GM12878 (cell line): ENCODE measurements around the gene C1orf50. TPM values are rescaled to one million over a fixed set of nuclear protein-coding genes. Genes with fewer than 3 reads are reported as not detected.

Source experiments
- ATAC-seq: fragments of 200-7000 bp; cut with Tn5 transposase; 3 replicates; pipeline ENCODE4 v1.9.1; 2020; ENCODE audit warnings: mild to moderate bottlenecking, moderate library complexity
- BruUV-seq: library from RNA; stranded (reverse); fragments of 400-500 nt; replicated peaks from 2 replicates; lab custom pipeline; 2021; lab: Mats Ljungman, UMichigan
- CTCF ChIA-PET: fragments of 300-600 bp; sonication (Branson Sonifier 250); formaldehyde crosslinking; extraction: SDS; loops from one replicate; lab custom pipeline; 2021; ENCODE audit warnings: inconsistent platforms; lab: Yijun Ruan, JAX
- POLR2A ChIA-PET: fragments of 350-600 bp; formaldehyde crosslinking; extraction: SDS; loops from one replicate; lab custom pipeline; 2021; ENCODE audit warnings: inconsistent platforms; lab: Charles Lee
- RAD21 ChIA-PET: fragments of 300-600 bp; sonication (Branson Sonifier 250); formaldehyde crosslinking; loops from one replicate; lab custom pipeline; 2023; ENCODE audit warnings: antibody characterized with exemption; ENCODE audit not compliant: unreplicated experiment; lab: Charles Lee
- SMC1A ChIA-PET: fragments of 300-600 bp; sonication (Branson Sonifier 250); formaldehyde crosslinking; loops from one replicate; lab custom pipeline; 2023; ENCODE audit not compliant: unreplicated experiment, uncharacterized antibody; lab: Charles Lee
- DNase-seq: peaks from one replicate; pipeline ENCODE4 v3.0.0-alpha.2; 2011; ENCODE audit warnings: low read depth, low spot score
- FAIRE-seq: peaks from 3 replicates; lab custom pipeline; 2011; peaks lifted over from hg19 to GRCh38; lab: Jason Lieb, UNC
- H2AFZ ChIP-seq: 2 replicates; pipeline ENCODE4 v1.6.0; 2011; ENCODE audit warnings: low read depth, low read length, control low read depth; ENCODE audit not compliant: control insufficient read depth
- H3K27ac ChIP-seq: 2 replicates; pipeline ENCODE4 v1.5.1; 2011; ENCODE audit warnings: control low read depth; ENCODE audit not compliant: control insufficient read depth, insufficient read depth
- H3K27me3 ChIP-seq, 2 experiments: replicated peaks in 1 of 2; 2 replicates each; pipeline versions ENCODE4 v1.6.0 to v1.6.1; 2011; ENCODE audit warnings: low read length in 1 of 2; ENCODE audit not compliant: control insufficient read depth in 2 of 2, insufficient read depth in 2 of 2
- H3K36me3 ChIP-seq, 2 experiments: 2 replicates each; pipeline ENCODE4 v1.5.1; 2011; ENCODE audit warnings: low read length in 1 of 2; ENCODE audit not compliant: control insufficient read depth in 2 of 2, insufficient read depth in 2 of 2
- H3K4me1 ChIP-seq: 2 replicates; pipeline ENCODE4 v1.6.1; 2011; ENCODE audit warnings: mild to moderate bottlenecking, low read length, moderate library complexity, mixed read lengths; ENCODE audit not compliant: control insufficient read depth, insufficient read depth
- H3K4me2 ChIP-seq: 2 replicates; pipeline ENCODE4 v1.6.0; 2011; ENCODE audit warnings: control low read depth; ENCODE audit not compliant: control insufficient read depth, insufficient read depth
- H3K4me3 ChIP-seq: fragments of 200-600 bp; sonication (generic); 2 replicates; pipeline ENCODE4 v1.5.1; 2016
- H3K79me2 ChIP-seq: 2 replicates; pipeline ENCODE4 v1.6.0; 2011; ENCODE audit warnings: low read length; ENCODE audit not compliant: control insufficient read depth, insufficient read depth
- H3K9ac ChIP-seq: 2 replicates; pipeline ENCODE4 v1.8.0; 2011; ENCODE audit warnings: low read length, control low read depth, mixed read lengths; ENCODE audit not compliant: control insufficient read depth, insufficient read depth
- H3K9me3 ChIP-seq: replicated peaks from 3 replicates; pipeline ENCODE4 v1.5.1; 2011; ENCODE audit warnings: mild to moderate bottlenecking, low read length; ENCODE audit not compliant: control insufficient read depth, insufficient read depth
- H4K20me1 ChIP-seq: 2 replicates; pipeline ENCODE4 v1.6.0; 2011; ENCODE audit not compliant: control insufficient read depth, insufficient read depth
- CBX5 ChIP-seq: sonication (generic); IDR thresholded peaks from 2 replicates; pipeline ENCODE4 v1.6.1; 2016; ENCODE audit warnings: low read depth, moderate library complexity, mild to moderate bottlenecking, inconsistent platforms
- FOS ChIP-seq: IDR thresholded peaks from 3 replicates; pipeline ENCODE4 v1.6.1; 2011; ENCODE audit warnings: borderline replicate concordance; ENCODE audit not compliant: insufficient read length; ENCODE audit errors: extremely low read depth
- PAX5 ChIP-seq: IDR thresholded peaks from 2 replicates; pipeline ENCODE4 v1.6.1; 2011; ENCODE audit warnings: low read depth, low read length, borderline replicate concordance
- RAD51 ChIP-seq: fragments of 450-650 bp; IDR thresholded peaks from 2 replicates; pipeline ENCODE4 v1.6.1; 2016; ENCODE audit warnings: moderate library complexity, mild to moderate bottlenecking, inconsistent platforms
- SREBF2 ChIP-seq: IDR thresholded peaks from 2 replicates; pipeline ENCODE4 v1.6.1; 2012; ENCODE audit warnings: mild to moderate bottlenecking, low read length
- ZNF274 ChIP-seq: IDR thresholded peaks from one replicate; pipeline ENCODE4 v1.8.0; 2011; ENCODE audit not compliant: insufficient read length, insufficient read depth
- WGBS: methylation state at CpG from one replicate; pipeline ENCODE4 v1.1.6; 2016; ENCODE audit warnings: low lambda C conversion rate; ENCODE audit not compliant: insufficient replicate concordance, insufficient coverage; ENCODE audit errors: missing lambda C conversion rate; 5-methylcytosine and 5-hydroxymethylcytosine counted together
- in situ Hi-C: fragments of 300-500 bp; cut with MboI; formaldehyde crosslinking; loops from 9 replicates; pipeline ENCODE4 v1.14.3; 2018; ENCODE audit warnings: mixed read lengths
- intact Hi-C: fragments of 100-400 bp; cut with micrococcal nuclease; formaldehyde crosslinking; loops from one replicate; pipeline ENCODE4 v1.14.2; 2022; ENCODE audit not compliant: unreplicated experiment
- polyA plus RNA-seq, 11 experiments: library from polyadenylated mRNA; depleted of rRNA in 4 of 11; unstranded in 6 of 11; stranded (reverse) in 5 of 11; fragments of >200 nt; fragmentation: Nextera tagmentation in 4 of 11; fragmentation: Illumina TruSeq in 1 of 11; extraction: Ambion mirVana in 4 of 11; extraction: Trizol in 1 of 11; gene quantifications; 1 replicate in 1 of 11; 2 replicates in 10 of 11; pipeline versions ENCODE4 v1.2.1 to v1.2.3, GENCODE V29; 2011 to 2016; ENCODE audit warnings: inconsistent platforms in 2 of 11, missing spikeins in 2 of 11, low read depth in 1 of 11
- total RNA-seq, 4 experiments: library from RNA; depleted of rRNA in 3 of 4; stranded (reverse); fragments of >200 nt in 3 of 4; fragmentation: Illumina TruSeq in 1 of 4; extraction: Trizol in 1 of 4; gene quantifications; 2 replicates each; pipeline versions ENCODE4 v1.2.1 to v1.2.3, GENCODE V29; 2013 to 2021
- TF ChIP-seq, protein P1 (sequence below): fragments of 450-650 bp; IDR thresholded peaks from 2 replicates; pipeline ENCODE4 v1.6.1; 2018; ENCODE audit warnings: borderline replicate concordance, mild to moderate bottlenecking; ENCODE audit not compliant: partially characterized antibody
- TF ChIP-seq, protein P2 (sequence below): IDR thresholded peaks from 2 replicates; pipeline ENCODE4 v1.6.1; 2011; ENCODE audit warnings: mild to moderate bottlenecking, low read depth, low read length, moderate library complexity; ENCODE audit not compliant: insufficient replicate concordance

The C1orf50 gene
- total and polyA plus RNA-seq, 10 of the 15 experiments (the other 5 are each of a cell fraction or from before 2014, with no cell fraction given), result 1.2 to 10.7 (median 6.7) TPM

DNA sequence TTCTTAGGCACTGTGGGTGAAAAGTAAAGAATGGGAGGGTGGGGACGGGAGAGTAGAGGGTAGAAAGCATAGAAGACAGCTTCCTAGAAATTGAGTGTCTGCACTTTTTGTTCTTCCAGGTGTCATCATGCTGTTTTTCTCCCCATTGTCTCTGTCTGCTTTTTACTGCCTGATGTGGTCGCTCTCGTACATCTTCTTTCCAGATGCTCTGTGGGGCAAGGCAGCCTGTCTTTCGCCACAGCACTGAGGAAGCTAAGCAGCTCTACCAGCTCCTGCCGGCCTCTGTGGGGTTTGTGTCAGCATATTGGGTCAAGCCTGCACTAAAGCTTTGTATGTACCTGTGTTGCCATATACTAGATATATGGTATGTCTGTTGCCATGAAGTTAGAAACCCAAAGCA is 30.9 kb downstream of the C1orf50 start:
- no peak overlapping the region for H3K27ac ChIP-seq
- ATAC-seq, result no peak
- no peaks in the 10 kb centered on the region for H3K36me3 ChIP-seq
- no peak overlapping the region for H3K4me3 ChIP-seq
- FAIRE-seq, result no peak
- H3K9ac ChIP-seq, result no peak overlapping the region
- H4K20me1 ChIP-seq, result no peaks in the 10 kb centered on the region
- no peak overlapping the region for H3K4me2 ChIP-seq
- SMC1A ChIA-PET, result interaction anchor here (0.5 to 1.5 kb wide), 2 partner anchors 10 to 572 kb away, joined by 3 to 4 read pairs; no protein-coding TSS in a partner anchor
- intact Hi-C loops (no loop called here), in situ Hi-C loops (no loop called here)
- H3K9me3 ChIP-seq, result no peaks in the 10 kb centered on the region
- WGBS, result 26% methylated on average over 5 of the region's 5 CpGs
- CTCF ChIA-PET, result no interaction called here
- no peak for DNase-seq
- no peak for TF ChIP-seq FOS
- no peak for TF ChIP-seq RAD51
- TF ChIP-seq CBX5, result no peak
- no peak for TF ChIP-seq SREBF2
- TF ChIP-seq, protein P1, sequence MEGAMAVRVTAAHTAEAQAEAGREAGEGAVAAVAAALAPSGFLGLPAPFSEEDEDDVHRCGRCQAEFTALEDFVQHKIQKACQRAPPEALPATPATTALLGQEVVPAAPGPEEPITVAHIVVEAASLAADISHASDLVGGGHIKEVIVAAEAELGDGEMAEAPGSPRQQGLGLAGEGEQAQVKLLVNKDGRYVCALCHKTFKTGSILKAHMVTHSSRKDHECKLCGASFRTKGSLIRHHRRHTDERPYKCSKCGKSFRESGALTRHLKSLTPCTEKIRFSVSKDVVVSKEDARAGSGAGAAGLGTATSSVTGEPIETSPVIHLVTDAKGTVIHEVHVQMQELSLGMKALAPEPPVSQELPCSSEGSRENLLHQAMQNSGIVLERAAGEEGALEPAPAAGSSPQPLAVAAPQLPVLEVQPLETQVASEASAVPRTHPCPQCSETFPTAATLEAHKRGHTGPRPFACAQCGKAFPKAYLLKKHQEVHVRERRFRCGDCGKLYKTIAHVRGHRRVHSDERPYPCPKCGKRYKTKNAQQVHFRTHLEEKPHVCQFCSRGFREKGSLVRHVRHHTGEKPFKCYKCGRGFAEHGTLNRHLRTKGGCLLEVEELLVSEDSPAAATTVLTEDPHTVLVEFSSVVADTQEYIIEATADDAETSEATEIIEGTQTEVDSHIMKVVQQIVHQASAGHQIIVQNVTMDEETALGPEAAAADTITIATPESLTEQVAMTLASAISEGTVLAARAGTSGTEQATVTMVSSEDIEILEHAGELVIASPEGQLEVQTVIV, result no peak
- no peak for TF ChIP-seq PAX5
- TF ChIP-seq, protein P2, sequence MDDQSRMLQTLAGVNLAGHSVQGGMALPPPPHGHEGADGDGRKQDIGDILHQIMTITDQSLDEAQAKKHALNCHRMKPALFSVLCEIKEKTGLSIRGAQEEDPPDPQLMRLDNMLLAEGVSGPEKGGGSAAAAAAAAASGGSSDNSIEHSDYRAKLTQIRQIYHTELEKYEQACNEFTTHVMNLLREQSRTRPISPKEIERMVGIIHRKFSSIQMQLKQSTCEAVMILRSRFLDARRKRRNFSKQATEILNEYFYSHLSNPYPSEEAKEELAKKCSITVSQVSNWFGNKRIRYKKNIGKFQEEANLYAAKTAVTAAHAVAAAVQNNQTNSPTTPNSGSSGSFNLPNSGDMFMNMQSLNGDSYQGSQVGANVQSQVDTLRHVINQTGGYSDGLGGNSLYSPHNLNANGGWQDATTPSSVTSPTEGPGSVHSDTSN, result no peak
- no peak for TF ChIP-seq ZNF274
- H2AFZ ChIP-seq, result no peak overlapping the region
- RAD21 ChIA-PET, result no interaction called here
- no TSS peak for BruUV-seq
- no peaks in the 10 kb centered on the region for H3K4me1 ChIP-seq
- no peaks in the 10 kb centered on the region for H3K79me2 ChIP-seq
- no peaks in the 10 kb centered on the region for H3K27me3 ChIP-seq
- POLR2A ChIA-PET, result no interaction called here
